ENCODE measurements around the gene DVL1. TPM values are rescaled to one million over a fixed set of nuclear protein-coding genes. Genes with fewer than 3 reads are reported as not detected.

Gene DVL1
- total and polyA plus RNA-seq, 8 donors, result 30.6 to 103 (median 50.3) TPM

- Histone ChIP-seq H3K4me1 (peaks cover 8 to 20% (median 11%) of the 10 kb centered on the region in 3 donors), H3K4me3 (peak overlapping the region; percentile 55 to 81 (median 66)), H3K36me3 (no peaks in the 10 kb centered on the region), H3K9me3 (no peaks in the 10 kb centered on the region), H3K27me3 (no peaks in the 10 kb centered on the region), H3K27ac (peak overlapping the region; percentile 53 to 78 (median 71))
- TF ChIP-seq CTCF (IDR thresholded peaks at IDR 0.05), result no peak
- ATAC-seq, result peak; percentile 2 to 10 (median 8)
- DNase-seq, result peak in 2 of 6 donors; percentile 61 to 69
- WGBS, 2 donors, result 0 to 1% methylated on average over 67 to 109 of the region's 109 CpGs
- no peak for FAIRE-seq
- intact Hi-C loops (cut with DNase I), result no loop called here
Observed at GRCh38 chr1:1348420-1349255, 580 bp downstream of the DVL1 start.

- DNase-seq, result peak in 4 of 6 donors; percentile 66 to 73 (median 72)
- WGBS, 2 donors, result 7 to 11% methylated on average over 26 of the region's 26 CpGs
- Histone ChIP-seq H3K4me3 (peak overlapping the region; percentile 55 to 81 (median 66)), H3K27me3 (no peaks in the 10 kb centered on the region), H3K27ac (peak overlapping the region; percentile 53 to 78 (median 71)), H3K4me1 (peaks cover 8 to 20% (median 11%) of the 10 kb centered on the region in 3 donors), H3K36me3 (no peaks in the 10 kb centered on the region), H3K9me3 (no peaks in the 10 kb centered on the region)
- intact Hi-C loops (cut with DNase I), result no loop called here
- FAIRE-seq, result no peak
- TF ChIP-seq CTCF (IDR thresholded peaks at IDR 0.05), result no peak
- ATAC-seq, result peak; percentile 55 to 79 (median 66)
Observed at GRCh38 chr1:1347663-1348419, 1.4 kb downstream of the DVL1 start.

- no peaks in the 10 kb centered on the region for H3K9me3 ChIP-seq
- TF ChIP-seq CTCF (IDR thresholded peaks at IDR 0.05), result no peak
- intact Hi-C loops (cut with DNase I), result no loop called here
- 42 to 52% methylated on average over 10 of the region's 10 CpGs for WGBS, 2 donors
- H3K27ac ChIP-seq, result peak overlapping the region in 3 of 4 donors; percentile 66 to 78 (median 76)
- peak overlapping the region in 3 of 4 donors; percentile 55 to 81 (median 68) for H3K4me3 ChIP-seq
- DNase-seq (peak in 1 of 6 donors; percentile 34), ATAC-seq (no peak), FAIRE-seq (no peak)
- H3K36me3 ChIP-seq, result no peaks in the 10 kb centered on the region
- no peaks in the 10 kb centered on the region for H3K27me3 ChIP-seq
- peaks cover 8 to 20% (median 11%) of the 10 kb centered on the region in 3 donors for H3K4me1 ChIP-seq
Observed at GRCh38 chr1:1347026-1347595, 2.1 kb downstream of the DVL1 start.

GRCh38 chr1:1346501-1346890, 2.7 kb downstream of the DVL1 start:
- FAIRE-seq, result no peak
- H3K4me3 ChIP-seq, result no peak overlapping the region

More at GRCh38 chr1:1346501-1346890, 2.7 kb downstream of the DVL1 start:
- TF ChIP-seq CTCF (IDR thresholded peaks at IDR 0.05), result no peak
- intact Hi-C loops (cut with DNase I), result no loop called here
- Histone ChIP-seq H3K9me3 (no peaks in the 10 kb centered on the region), H3K27me3 (no peaks in the 10 kb centered on the region), H3K27ac (no peak overlapping the region), H3K36me3 (no peaks in the 10 kb centered on the region), H3K4me1 (peaks cover 8 to 20% (median 11%) of the 10 kb centered on the region in 3 donors)
- 73 to 85% methylated on average over 9 to 10 of the region's 10 CpGs for WGBS, 2 donors
- peak in 1 of 6 donors; percentile 36 for DNase-seq
- ATAC-seq, result no peak
